Pancreas (tissue), 10 donors: Measurements from ENCODE around the gene HOXB5. TPM values are rescaled to one million over a fixed set of nuclear protein-coding genes. Genes with fewer than 3 reads are reported as not detected.

Experiments
- ATAC-seq, 4 donors: fragments of 200-7000 bp; cut with Tn5 transposase; one replicate each; pipeline versions ENCODE4 v1.8.0 to v1.9.1; 2020; ENCODE audit warnings: mild to moderate bottlenecking in 4 of 4, moderate library complexity in 4 of 4
- DNase-seq, 6 donors: peaks; one replicate each; pipeline ENCODE4 v3.0.0-alpha.2; 2020
- FAIRE-seq: peaks from 2 replicates; lab custom pipeline; 2012; peaks lifted over from hg19 to GRCh38; lab: Jason Lieb, UNC
- H3K27ac ChIP-seq, 4 donors: fragments of 200-600 bp; sonication (generic); 1 replicate in 3 of 4; 2 replicates in 1 of 4; pipeline versions ENCODE4 v1.5.0 to v1.8.0; 2020
- H3K27me3 ChIP-seq, 4 donors: fragments of 200-600 bp; one replicate each; pipeline ENCODE4 v1.8.0; 2021
- H3K36me3 ChIP-seq, 3 donors: fragments of 200-600 bp; sonication (generic) in 1 of 3; one replicate each; pipeline versions ENCODE4 v1.5.0 to v1.8.0; 2020 to 2021
- H3K4me1 ChIP-seq, 3 donors: fragments of 200-600 bp; one replicate each; pipeline ENCODE4 v1.8.0; 2021
- H3K4me3 ChIP-seq, 4 donors: fragments of 200-600 bp; sonication (generic) in 2 of 4; one replicate each; pipeline versions ENCODE4 v1.5.0 to v1.8.0; 2020 to 2021
- H3K9me3 ChIP-seq, 4 donors: fragments of 200-600 bp; one replicate each; pipeline ENCODE4 v1.8.0; 2021
- CTCF ChIP-seq, 4 donors: fragments of 200-600 bp; sonication (generic) in 3 of 4; IDR thresholded peaks; one replicate each; pipeline versions ENCODE4 v1.5.0 to v1.8.0; 2021; ENCODE audit warnings: antibody characterized with exemption in 4 of 4
- WGBS, 2 donors: extraction: QIAGEN DNeasy Blood & Tissue Kit; methylation state at CpG; one replicate each; pipeline ENCODE4 v1.1.7; 2013; 5-methylcytosine and 5-hydroxymethylcytosine counted together
- intact Hi-C, 3 donors: fragments of 100-400 bp; cut with DNase I; formaldehyde crosslinking; loops; one replicate each; pipeline versions ENCODE4 v1.11.1 to v1.14.2; 2022
- polyA plus RNA-seq, 2 donors: library from polyadenylated mRNA; stranded (reverse); fragments of 200-250 nt; gene quantifications; one replicate each; pipeline ENCODE4 v1.2.3, GENCODE V29; 2013
- total RNA-seq, 6 donors: library from RNA; stranded (reverse); fragmentation: NEBNext Ultra II Directional in 4 of 6; extraction: Animal tissue kit (Norgen Biotek cat#: 25700) in 4 of 6; gene quantifications; one replicate each; pipeline versions ENCODE4 v1.2.1 to v1.2.4, GENCODE V29; 2021 to 2023
- donor health status: healthy with polysubstance abuse.
- donor health status: DM: no; HTN: no; CAD: no; lungs with moderate emphysema.
- donor health status: DM: no; HTN: no; CAD: no.
- donor health status: control.
- donor health status: control.
- donor health status: Bipolar disorder and iron deficiency.
- donor health status: DM: yes; HTN: yes; CAD: no.
- donor health status: DM: no; HTN: no; CAD: no.
- donor health status: DM: no; HTN: no; CAD: no.
- donor health status: DM: yes; HTN: yes; CAD: no.

Gene HOXB5
- total and polyA plus RNA-seq, 8 donors: 0.19 to 1.0 (median 0.38) TPM

- Histone ChIP-seq H3K36me3 (no peaks in the 10 kb centered on the region), H3K27me3 (peaks cover 0 to 82% (median 18%) of the 10 kb centered on the region in 4 donors), H3K9me3 (no peaks in the 10 kb centered on the region), H3K4me1 (peaks cover 0 to 5% (median 0%) of the 10 kb centered on the region in 3 donors), H3K27ac (no peak overlapping the region), H3K4me3 (no peak overlapping the region)
- DNase-seq: no peak
- ATAC-seq: no peak
- intact Hi-C loops: no loop called here
- TF ChIP-seq CTCF (IDR thresholded peaks at IDR 0.05): no peak
- no peak for FAIRE-seq
Measured at GRCh38 chr17:48609033-48609432, 15.5 kb upstream of the HOXB5 start.

- peaks cover 0 to 82% (median 18%) of the 10 kb centered on the region in 4 donors for H3K27me3 ChIP-seq
- H3K27ac ChIP-seq: no peak overlapping the region
Measured at GRCh38 chr17:48608494-48608834, 14.9 kb upstream of the HOXB5 start.

GRCh38 chr17:48606892-48607614 lies 13.5 kb upstream of the HOXB5 start:
- no peak overlapping the region for H3K27ac ChIP-seq
- DNase-seq: no peak
- TF ChIP-seq CTCF (IDR thresholded peaks at IDR 0.05): no peak
- H3K36me3 ChIP-seq: no peaks in the 10 kb centered on the region
- H3K4me1 ChIP-seq: peaks cover 0 to 5% (median 0%) of the 10 kb centered on the region in 3 donors
- no peak overlapping the region for H3K4me3 ChIP-seq
- intact Hi-C loops: no loop called here
- H3K27me3 ChIP-seq: peaks cover 0 to 90% (median 20%) of the 10 kb centered on the region in 4 donors
- WGBS, 2 donors: 35 to 36% methylated on average over 9 of the region's 9 CpGs
- H3K9me3 ChIP-seq: no peaks in the 10 kb centered on the region
- ATAC-seq: no peak
- FAIRE-seq: no peak

More at GRCh38 chr17:48608494-48608834, 14.9 kb upstream of the HOXB5 start:
- no peak for DNase-seq
- H3K9me3 ChIP-seq: no peaks in the 10 kb centered on the region
- intact Hi-C loops: no loop called here
- 92 to 96% methylated on average over 1 of the region's 1 CpG for WGBS, 2 donors
- H3K36me3 ChIP-seq: no peaks in the 10 kb centered on the region
- no peak overlapping the region for H3K4me3 ChIP-seq
- no peak for TF ChIP-seq CTCF (IDR thresholded peaks at IDR 0.05)
- peaks cover 0 to 5% (median 0%) of the 10 kb centered on the region in 3 donors for H3K4me1 ChIP-seq
- ATAC-seq: no peak
- FAIRE-seq: no peak

- no peak for ATAC-seq
- Histone ChIP-seq H3K9me3 (no peaks in the 10 kb centered on the region), H3K27me3 (peaks cover 0 to 91% (median 19%) of the 10 kb centered on the region in 4 donors), H3K4me3 (no peak overlapping the region), H3K4me1 (peaks cover 0 to 11% (median 0%) of the 10 kb centered on the region in 3 donors), H3K36me3 (no peaks in the 10 kb centered on the region), H3K27ac (no peak overlapping the region)
- intact Hi-C loops: no loop called here
- no peak for FAIRE-seq
- 26 to 30% methylated on average over 41 of the region's 41 CpGs for WGBS, 2 donors
- no peak for TF ChIP-seq CTCF (IDR thresholded peaks at IDR 0.05)
- DNase-seq: no peak
Measured at GRCh38 chr17:48605991-48606891, 12.7 kb upstream of the HOXB5 start.
